ENCODE measurements around the gene AGAP1. TPM values are rescaled to one million over a fixed set of nuclear protein-coding genes. Genes with fewer than 3 reads are reported as not detected.
A peak's percentile ranks its signal among the peaks of the same experiment; 100 is the strongest.

The AGAP1 gene
- total RNA-seq, 1 donor from 2014 or later: 20.4 TPM

DNA sequence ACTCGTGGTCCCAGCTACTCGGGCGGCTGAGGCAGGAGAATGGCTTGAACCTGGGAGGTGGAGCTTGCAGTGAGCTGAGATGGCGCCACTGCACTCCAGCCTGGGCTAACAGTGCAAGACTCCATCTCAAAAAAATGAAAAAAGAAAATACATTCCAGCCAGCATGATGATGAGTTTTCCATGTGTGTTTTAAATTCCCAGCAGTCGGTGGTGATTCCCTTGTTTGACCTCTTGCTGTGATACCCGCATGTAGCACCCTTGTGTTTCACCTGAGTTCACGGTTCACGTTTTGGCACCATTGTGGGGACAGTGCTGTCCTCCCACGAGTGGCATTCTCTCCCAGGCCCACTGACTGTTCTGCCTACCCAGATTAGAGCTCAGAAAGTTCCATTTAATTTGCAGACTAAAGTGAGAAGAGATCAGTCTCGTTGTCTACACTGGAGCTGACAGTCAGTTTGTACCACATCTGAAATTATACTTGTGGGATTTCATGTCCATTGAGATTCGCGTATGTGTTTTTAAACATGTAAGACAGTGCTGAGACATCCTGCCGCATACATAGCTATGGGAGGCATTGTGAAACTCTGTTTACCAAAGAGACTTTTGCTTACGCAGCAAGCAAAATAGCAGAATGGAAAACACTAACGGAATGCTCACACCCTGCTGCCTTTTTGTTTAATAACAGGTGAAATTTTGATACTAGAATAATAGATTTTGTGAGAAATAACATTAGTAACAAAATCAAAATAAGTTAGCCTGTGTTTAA lies 517.3 kb downstream of the AGAP1 start:
- Histone ChIP-seq H3F3A (ENCODE audit: low read depth) (peaks cover 14% of the 10 kb centered on the region), H2AFZ (replicated peaks) (no peak overlapping the region), H3K79me2 (ENCODE audit: low read depth) (no peaks in the 10 kb centered on the region), H3K27me3 (no peaks in the 10 kb centered on the region), H3K4me3 (no peak overlapping the region), H3K9me3 (ENCODE audit: low read depth) (no peaks in the 10 kb centered on the region), H4K20me1 (ENCODE audit: low read depth) (peaks cover 24% of the 10 kb centered on the region), H3K4me2 (no peak overlapping the region), H3K27ac (no peak overlapping the region), H3K36me3 (no peaks in the 10 kb centered on the region), H3K9ac (no peak overlapping the region), H3K4me1 (peaks cover 32% of the 10 kb centered on the region)
- H3K36me3 Mint-ChIP-seq: peaks cover 19% of the 10 kb centered on the region
- no peak overlapping the region for H3K4me3 Mint-ChIP-seq
- H3K9me3 Mint-ChIP-seq: no peaks in the 10 kb centered on the region
- TF ChIP-seq EZH2phosphoT487 (IDR thresholded peaks at IDR 0.05): no peak
- no peak for TF ChIP-seq EZH2 (IDR thresholded peaks at IDR 0.05)
- TF ChIP-seq, protein P1, sequence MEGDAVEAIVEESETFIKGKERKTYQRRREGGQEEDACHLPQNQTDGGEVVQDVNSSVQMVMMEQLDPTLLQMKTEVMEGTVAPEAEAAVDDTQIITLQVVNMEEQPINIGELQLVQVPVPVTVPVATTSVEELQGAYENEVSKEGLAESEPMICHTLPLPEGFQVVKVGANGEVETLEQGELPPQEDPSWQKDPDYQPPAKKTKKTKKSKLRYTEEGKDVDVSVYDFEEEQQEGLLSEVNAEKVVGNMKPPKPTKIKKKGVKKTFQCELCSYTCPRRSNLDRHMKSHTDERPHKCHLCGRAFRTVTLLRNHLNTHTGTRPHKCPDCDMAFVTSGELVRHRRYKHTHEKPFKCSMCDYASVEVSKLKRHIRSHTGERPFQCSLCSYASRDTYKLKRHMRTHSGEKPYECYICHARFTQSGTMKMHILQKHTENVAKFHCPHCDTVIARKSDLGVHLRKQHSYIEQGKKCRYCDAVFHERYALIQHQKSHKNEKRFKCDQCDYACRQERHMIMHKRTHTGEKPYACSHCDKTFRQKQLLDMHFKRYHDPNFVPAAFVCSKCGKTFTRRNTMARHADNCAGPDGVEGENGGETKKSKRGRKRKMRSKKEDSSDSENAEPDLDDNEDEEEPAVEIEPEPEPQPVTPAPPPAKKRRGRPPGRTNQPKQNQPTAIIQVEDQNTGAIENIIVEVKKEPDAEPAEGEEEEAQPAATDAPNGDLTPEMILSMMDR (IDR thresholded peaks at IDR 0.05): no peak
- H3K4me1 Mint-ChIP-seq: peaks cover 38% of the 10 kb centered on the region
- DNase-seq (ENCODE audit: low spot score): no peak
- no peak overlapping the region for H3K27ac Mint-ChIP-seq
- H3K27me3 Mint-ChIP-seq (ENCODE audit: insufficient read depth, low read depth): no peaks in the 10 kb centered on the region

DNA sequence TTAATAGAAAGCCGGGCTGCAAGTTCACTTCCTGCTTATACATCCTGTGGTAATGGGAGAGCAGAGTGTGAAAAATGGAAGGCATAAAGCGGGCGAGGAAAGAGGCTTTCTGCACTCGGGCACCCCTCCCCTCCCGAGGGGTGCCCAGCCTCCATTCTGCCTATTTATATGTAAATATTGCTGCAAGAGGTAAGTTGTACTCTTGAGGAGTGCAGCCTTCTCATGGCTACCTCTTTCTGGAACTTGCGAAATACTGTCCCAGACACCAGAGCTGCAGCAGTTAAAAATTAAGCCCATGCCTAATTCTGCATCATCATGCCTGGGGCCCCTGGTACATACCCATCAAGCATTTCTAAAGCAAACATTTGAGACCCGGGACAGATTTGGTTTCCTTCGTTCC lies 518.3 kb downstream of the AGAP1 start:
- Mint-ChIP-seq H3K4me3 (no peak overlapping the region), H3K4me1 (peaks cover 38% of the 10 kb centered on the region)
- no peaks in the 10 kb centered on the region for H3K36me3 ChIP-seq

GRCh38 chr2:236014408-236015131 lies 520.7 kb downstream of the AGAP1 start:
- TF ChIP-seq EZH2phosphoT487 (IDR thresholded peaks at IDR 0.05) (no peak), EZH2 (IDR thresholded peaks at IDR 0.05) (no peak)
- TF ChIP-seq, protein P1 (IDR thresholded peaks at IDR 0.05): no peak
- Histone ChIP-seq H3K9me3 (ENCODE audit: low read depth) (no peaks in the 10 kb centered on the region), H3K4me1 (peaks cover 25% of the 10 kb centered on the region), H3K27ac (no peak overlapping the region), H3K4me2 (peak overlapping the region; percentile 30), H4K20me1 (ENCODE audit: low read depth) (peaks cover 37% of the 10 kb centered on the region), H3K9ac (no peak overlapping the region), H2AFZ (replicated peaks) (no peak overlapping the region), H3K4me3 (no peak overlapping the region), H3K27me3 (no peaks in the 10 kb centered on the region), H3F3A (ENCODE audit: low read depth) (peaks cover 14% of the 10 kb centered on the region), H3K79me2 (ENCODE audit: low read depth) (no peaks in the 10 kb centered on the region), H3K36me3 (no peaks in the 10 kb centered on the region)
- Mint-ChIP-seq H3K27ac (no peak overlapping the region), H3K9me3 (no peaks in the 10 kb centered on the region), H3K27me3 (ENCODE audit: insufficient read depth, low read depth) (peaks cover 3% of the 10 kb centered on the region), H3K4me1 (peaks cover 32% of the 10 kb centered on the region), H3K36me3 (peaks cover 17% of the 10 kb centered on the region), H3K4me3 (no peak overlapping the region)
- DNase-seq (ENCODE audit: low spot score): peak; percentile 8

More for the DNA sequence above, 518.3 kb downstream of the AGAP1 start:
- Histone ChIP-seq H4K20me1 (ENCODE audit: low read depth) (peaks cover 29% of the 10 kb centered on the region), H3K27me3 (no peaks in the 10 kb centered on the region), H3K9ac (no peak overlapping the region), H3K79me2 (ENCODE audit: low read depth) (no peaks in the 10 kb centered on the region), H3K27ac (no peak overlapping the region), H2AFZ (replicated peaks) (no peak overlapping the region), H3K9me3 (ENCODE audit: low read depth) (no peaks in the 10 kb centered on the region), H3K4me2 (no peak overlapping the region), H3F3A (ENCODE audit: low read depth) (peaks cover 14% of the 10 kb centered on the region), H3K4me1 (peaks cover 32% of the 10 kb centered on the region), H3K4me3 (no peak overlapping the region)
- Mint-ChIP-seq H3K36me3 (peaks cover 14% of the 10 kb centered on the region), H3K27ac (no peak overlapping the region), H3K27me3 (ENCODE audit: insufficient read depth, low read depth) (no peaks in the 10 kb centered on the region), H3K9me3 (no peaks in the 10 kb centered on the region)
- no peak for TF ChIP-seq EZH2 (IDR thresholded peaks at IDR 0.05)
- TF ChIP-seq, protein P1 (IDR thresholded peaks at IDR 0.05): no peak
- TF ChIP-seq EZH2phosphoT487 (IDR thresholded peaks at IDR 0.05): no peak
- no peak for DNase-seq (ENCODE audit: low spot score)

All from neural progenitor cell (in vitro differentiated cells).